ENCODE measurements around the gene UNC13A. TPM values are rescaled to one million over a fixed set of nuclear protein-coding genes. Genes with fewer than 3 reads are reported as not detected.

UNC13A gene
- total RNA-seq, 1 donor, result under 0.01 TPM

GRCh38 chr19:17641181-17641580, 47.0 kb downstream of the UNC13A start:
- H3K4me3 ChIP-seq (ENCODE audit: low read depth, low read length), result no peak overlapping the region
- no peak for DNase-seq (ENCODE audit: low read depth)
- TF ChIP-seq, protein P1, sequence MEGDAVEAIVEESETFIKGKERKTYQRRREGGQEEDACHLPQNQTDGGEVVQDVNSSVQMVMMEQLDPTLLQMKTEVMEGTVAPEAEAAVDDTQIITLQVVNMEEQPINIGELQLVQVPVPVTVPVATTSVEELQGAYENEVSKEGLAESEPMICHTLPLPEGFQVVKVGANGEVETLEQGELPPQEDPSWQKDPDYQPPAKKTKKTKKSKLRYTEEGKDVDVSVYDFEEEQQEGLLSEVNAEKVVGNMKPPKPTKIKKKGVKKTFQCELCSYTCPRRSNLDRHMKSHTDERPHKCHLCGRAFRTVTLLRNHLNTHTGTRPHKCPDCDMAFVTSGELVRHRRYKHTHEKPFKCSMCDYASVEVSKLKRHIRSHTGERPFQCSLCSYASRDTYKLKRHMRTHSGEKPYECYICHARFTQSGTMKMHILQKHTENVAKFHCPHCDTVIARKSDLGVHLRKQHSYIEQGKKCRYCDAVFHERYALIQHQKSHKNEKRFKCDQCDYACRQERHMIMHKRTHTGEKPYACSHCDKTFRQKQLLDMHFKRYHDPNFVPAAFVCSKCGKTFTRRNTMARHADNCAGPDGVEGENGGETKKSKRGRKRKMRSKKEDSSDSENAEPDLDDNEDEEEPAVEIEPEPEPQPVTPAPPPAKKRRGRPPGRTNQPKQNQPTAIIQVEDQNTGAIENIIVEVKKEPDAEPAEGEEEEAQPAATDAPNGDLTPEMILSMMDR (IDR thresholded peaks at IDR 0.05; ENCODE audit: insufficient read depth, low read depth, low read length), result no peak

- TF ChIP-seq, protein P1 (IDR thresholded peaks at IDR 0.05; ENCODE audit: insufficient read depth, low read depth, low read length), result no peak
- H3K4me3 ChIP-seq (ENCODE audit: low read depth, low read length), result no peak overlapping the region
- no peak for DNase-seq (ENCODE audit: low read depth)
Observed at GRCh38 chr19:17633700-17634099, 54.5 kb downstream of the UNC13A start.

GRCh38 chr19:17632577-17632976, 55.6 kb downstream of the UNC13A start:
- H3K4me3 ChIP-seq (ENCODE audit: low read depth, low read length), result no peak overlapping the region

GRCh38 chr19:17629760-17630159, 58.4 kb downstream of the UNC13A start:
- no peak overlapping the region for H3K4me3 ChIP-seq (ENCODE audit: low read depth, low read length)
- no peak for DNase-seq (ENCODE audit: low read depth)
- TF ChIP-seq, protein P1 (IDR thresholded peaks at IDR 0.05; ENCODE audit: insufficient read depth, low read depth, low read length), result no peak

More at GRCh38 chr19:17632577-17632976, 55.6 kb downstream of the UNC13A start:
- TF ChIP-seq, protein P1 (IDR thresholded peaks at IDR 0.05; ENCODE audit: insufficient read depth, low read depth, low read length), result no peak
- DNase-seq (ENCODE audit: low read depth), result no peak

DNA sequence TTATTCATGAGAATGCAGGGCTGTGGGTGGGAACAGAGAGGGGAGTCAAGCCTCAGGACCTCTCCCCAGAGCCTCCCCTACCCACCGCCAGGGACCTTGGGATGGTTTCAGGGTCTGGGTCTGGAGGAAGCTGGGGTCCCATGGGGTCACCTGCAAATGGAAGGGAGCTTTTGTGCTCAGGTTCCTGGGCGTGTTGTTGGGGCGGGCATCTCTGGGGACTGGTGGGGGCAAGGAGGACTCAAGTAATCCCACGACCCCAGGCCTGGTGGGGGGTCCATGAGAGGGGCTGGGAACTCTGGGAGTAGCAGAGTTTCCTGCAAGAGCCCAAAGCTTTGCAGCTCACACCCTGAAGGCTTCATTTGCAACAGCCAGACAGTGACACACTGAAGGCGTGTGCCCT, 60.2 kb downstream of the UNC13A start:
- no peak for DNase-seq (ENCODE audit: low read depth)
- no peak overlapping the region for H3K4me3 ChIP-seq (ENCODE audit: low read depth, low read length)
- TF ChIP-seq, protein P1 (IDR thresholded peaks at IDR 0.05; ENCODE audit: insufficient read depth, low read depth, low read length), result no peak

DNA sequence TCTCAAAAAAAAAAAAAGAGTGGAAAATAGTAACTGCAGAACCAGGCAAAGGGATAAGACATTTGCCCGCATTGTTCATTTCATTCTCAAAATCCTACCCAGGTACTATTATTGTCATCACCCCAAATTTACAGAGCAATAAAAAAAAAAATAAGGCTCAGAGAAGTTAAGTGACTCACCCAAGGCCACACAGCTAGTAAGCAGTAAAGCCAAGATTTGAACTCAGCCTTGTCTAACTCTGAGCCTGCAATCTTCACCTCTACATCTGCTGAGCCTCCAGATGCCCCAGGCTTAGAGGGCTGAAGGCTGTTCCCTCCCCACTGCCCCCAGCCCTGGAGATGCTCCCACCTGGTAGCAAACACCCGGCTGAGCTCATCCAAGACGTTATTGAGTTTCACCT, 61.0 kb downstream of the UNC13A start:
- DNase-seq (ENCODE audit: low read depth), result no peak
- TF ChIP-seq, protein P1 (IDR thresholded peaks at IDR 0.05; ENCODE audit: insufficient read depth, low read depth, low read length), result no peak
- H3K4me3 ChIP-seq (ENCODE audit: low read depth, low read length), result no peak overlapping the region

GRCh38 chr19:17626456-17627015, 61.6 kb downstream of the UNC13A start:
- TF ChIP-seq, protein P1 (IDR thresholded peaks at IDR 0.05; ENCODE audit: insufficient read depth, low read depth, low read length), result no peak
- no peak for DNase-seq (ENCODE audit: low read depth)

More at GRCh38 chr19:17626456-17627015, 61.6 kb downstream of the UNC13A start:
- no peak overlapping the region for H3K4me3 ChIP-seq (ENCODE audit: low read depth, low read length)
